ENCODE measurements around the gene UBTD2. TPM values are rescaled to one million over a fixed set of nuclear protein-coding genes. Genes with fewer than 3 reads are reported as not detected.

The UBTD2 gene
- total RNA-seq, 2 experiments from 2014 or later: 7.9 to 8.3 TPM

DNA sequence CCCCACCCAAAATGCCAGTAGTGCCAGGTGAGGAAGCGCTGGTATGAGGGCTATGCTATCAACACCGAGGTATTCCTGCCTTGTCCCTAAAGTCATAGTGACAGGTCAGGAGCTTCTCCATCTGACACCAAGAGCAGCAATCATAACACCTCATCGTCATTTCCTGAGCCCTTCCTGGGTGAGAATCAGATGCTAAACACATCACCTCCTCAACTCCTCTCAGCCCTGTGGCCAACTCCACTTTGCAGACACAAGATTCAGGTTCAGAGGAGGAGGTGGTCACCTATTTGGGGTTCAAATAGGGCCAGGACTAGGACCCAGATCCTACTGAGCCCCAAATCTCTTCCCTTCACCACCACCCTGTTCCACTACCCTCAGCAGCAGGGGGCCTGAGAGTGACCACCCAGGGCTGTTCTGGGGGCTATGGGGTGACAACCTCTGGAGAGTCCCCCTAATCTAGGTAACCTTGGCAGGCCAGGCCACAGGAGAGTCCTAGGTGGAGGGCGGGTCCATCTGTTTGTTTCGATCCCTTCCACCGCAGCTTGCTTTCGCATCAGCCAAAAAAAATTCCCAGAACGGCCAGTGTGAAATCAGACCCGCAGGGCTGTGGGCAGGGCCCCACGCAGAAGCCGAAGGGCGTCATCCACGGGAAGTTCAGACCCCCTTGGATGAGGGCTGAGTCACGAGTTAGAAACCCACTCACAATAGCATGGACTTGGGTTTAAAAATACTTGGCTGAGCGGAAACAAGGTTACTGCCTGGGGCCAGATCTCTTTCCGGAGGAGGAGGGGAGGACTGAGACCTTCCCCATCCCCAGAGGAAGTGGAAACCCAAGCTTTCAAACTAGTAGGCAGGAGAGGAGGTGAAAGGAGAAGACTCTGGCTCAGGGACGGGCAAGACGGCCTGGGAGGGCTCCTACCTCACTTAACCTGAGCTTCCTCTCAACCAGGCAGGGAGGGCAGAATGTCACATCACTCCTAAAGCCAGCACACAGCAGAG is 104.3 kb downstream of the UBTD2 start:
- ATAC-seq: peak; percentile 38
- H3K4me1 Mint-ChIP-seq (ENCODE audit: low read depth): peaks cover 81% of the 10 kb centered on the region
- no peak for TF ChIP-seq CTCF (IDR thresholded peaks at IDR 0.05)
- H3K9me3 Mint-ChIP-seq: peaks cover 2% of the 10 kb centered on the region
- H3K27ac Mint-ChIP-seq: peak overlapping the region; percentile 94
- H3K36me3 Mint-ChIP-seq (ENCODE audit: low read depth): peaks cover 69% of the 10 kb centered on the region
- ChIA-PET CTCF (interaction anchor here (1.0 to 3.4 kb wide), 4 partner anchors 9 to 103 kb away, joined by 3 to 26 read pairs (median 6); partner anchors contain the start of gene STK10), POLR2A (interaction anchor here (0.7 to 2.9 kb wide), 12 partner anchors 10 to 218 kb away, joined by 3 to 30 read pairs (median 5); partner anchors contain the start of gene STK10)
- H3K4me3 Mint-ChIP-seq: peak overlapping the region; percentile 83
- intact Hi-C loops (cut with micrococcal nuclease): loop anchor here (2.0 to 5.0 kb wide), 2 partner anchors 66 to 172 kb away; partner anchors contain the start of gene FBXW11
- peak; percentile 74 for DNase-seq
- H3K27me3 Mint-ChIP-seq: no peaks in the 10 kb centered on the region

- POLR2A ChIA-PET: interaction anchor here (1.1 to 2.9 kb wide), 10 partner anchors 10 to 217 kb away, joined by 3 to 30 read pairs (median 6); partner anchors contain the start of gene STK10
- Mint-ChIP-seq H3K36me3 (ENCODE audit: low read depth) (peaks cover 70% of the 10 kb centered on the region), H3K27ac (peak overlapping the region; percentile 94), H3K27me3 (no peaks in the 10 kb centered on the region), H3K9me3 (peaks cover 2% of the 10 kb centered on the region), H3K4me3 (peak overlapping the region; percentile 83), H3K4me1 (ENCODE audit: low read depth) (peaks cover 79% of the 10 kb centered on the region)
- intact Hi-C loops (cut with micrococcal nuclease): loop anchor here (2.0 to 5.0 kb wide), 2 partner anchors 66 to 171 kb away; partner anchors contain the start of gene FBXW11
- CTCF ChIA-PET: interaction anchor here (1.1 to 3.4 kb wide), 4 partner anchors 10 to 104 kb away, joined by 3 to 26 read pairs (median 5); partner anchors contain the start of gene STK10
- TF ChIP-seq CTCF (IDR thresholded peaks at IDR 0.05): no peak
- DNase-seq: peak; percentile 73
- peak; percentile 12 for ATAC-seq
Observed at GRCh38 chr5:172178301-172178987, 105.1 kb downstream of the UBTD2 start.

- H3K27me3 Mint-ChIP-seq: no peaks in the 10 kb centered on the region
- intact Hi-C loops (cut with micrococcal nuclease): loop anchor here (5.0 kb wide), 1 partner anchor 170 kb away; the partner anchor contains the start of gene FBXW11
- CTCF ChIA-PET: interaction anchor here (1.2 to 6.2 kb wide), 2 partner anchors 9 to 60 kb away, joined by 3 to 108 read pairs; partner anchors contain the start of gene STK10
- peaks cover 61% of the 10 kb centered on the region for H3K36me3 Mint-ChIP-seq (ENCODE audit: low read depth)
- peaks cover 78% of the 10 kb centered on the region for H3K4me1 Mint-ChIP-seq (ENCODE audit: low read depth)
- no peak for ATAC-seq
- H3K27ac Mint-ChIP-seq: peak overlapping the region; percentile 94
- POLR2A ChIA-PET: interaction anchor here (0.8 to 7.4 kb wide), 5 partner anchors 9 to 80 kb away, joined by 3 to 124 read pairs (median 30); partner anchors contain the start of gene STK10
- DNase-seq: no peak
- H3K4me3 Mint-ChIP-seq: peak overlapping the region; percentile 83
- no peaks in the 10 kb centered on the region for H3K9me3 Mint-ChIP-seq
- no peak for TF ChIP-seq CTCF (IDR thresholded peaks at IDR 0.05)
Observed at GRCh38 chr5:172177176-172177575, 106.4 kb downstream of the UBTD2 start.

GRCh38 chr5:172175263-172175719 is 108.3 kb downstream of the UBTD2 start:
- Mint-ChIP-seq H3K36me3 (ENCODE audit: low read depth) (peaks cover 64% of the 10 kb centered on the region), H3K4me3 (peak overlapping the region; percentile 83), H3K27ac (peak overlapping the region; percentile 94), H3K4me1 (ENCODE audit: low read depth) (peaks cover 82% of the 10 kb centered on the region), H3K27me3 (no peaks in the 10 kb centered on the region), H3K9me3 (no peaks in the 10 kb centered on the region)
- ATAC-seq: peak; percentile 69
- TF ChIP-seq CTCF (IDR thresholded peaks at IDR 0.05): no peak
- DNase-seq: peak; percentile 96
- ChIA-PET POLR2A (interaction anchor here (0.7 to 7.4 kb wide), 23 partner anchors 11 to 786 kb away, joined by 3 to 124 read pairs (median 4); partner anchors contain the start of gene STK10), CTCF (interaction anchor here (0.7 to 6.2 kb wide), 8 partner anchors 11 to 178 kb away, joined by 3 to 108 read pairs (median 4); partner anchors contain the start of gene STK10)
- intact Hi-C loops (cut with micrococcal nuclease): loop anchor here (5.0 kb wide), 1 partner anchor 168 kb away; the partner anchor contains the start of gene FBXW11
